Right kidney (tissue), 9 donors: ENCODE results near the gene ISG20L2.
"Not testable (repeated sequence)": the region's sequence is repeated elsewhere in the genome, so short reads cannot be mapped to it uniquely, and the experiment has no call there.

ENCODE experiments used
- DNase-seq: peaks from one replicate; pipeline ENCODE4 v3.0.0-alpha.2; 2016
- long read RNA-seq, 8 donors: transcript quantifications; one replicate each; lab custom pipeline, GENCODE V29; 2026

ISG20L2 gene
- long read RNA-seq, donor 1, transcript ISG20L2-201 (3 exons, 3,303 nt) = major isoform, 8 of 10 reads
- long read RNA-seq, donor 1, partial matches to known transcripts = 0 of 10 reads
- long read RNA-seq, donor 1, other reads (novel, unspliced or antisense) = 0 of 10 reads
- long read RNA-seq, donor 2, transcript ISG20L2-201 (3 exons, 3,303 nt) = major isoform, 7 of 14 reads
- long read RNA-seq, donor 2, transcript ISG20L2-202 (4 exons, 2,310 nt) = minor isoform, 5 of 14 reads
- long read RNA-seq, donor 2, partial matches to known transcripts = 0 of 14 reads
- long read RNA-seq, donor 2, other reads (novel, unspliced or antisense) = 0 of 14 reads
- long read RNA-seq, donor 3, transcript ISG20L2-201 (3 exons, 3,303 nt) = major isoform, 8 of 19 reads
- long read RNA-seq, donor 3, partial matches to known transcripts = 7 of 19 reads
- long read RNA-seq, donor 3, other reads (novel, unspliced or antisense) = 0 of 19 reads
- long read RNA-seq, donor 4, transcript ISG20L2-201 (3 exons, 3,303 nt) = major isoform, 8 of 27 reads
- long read RNA-seq, donor 4, partial matches to known transcripts = 14 of 27 reads
- long read RNA-seq, donor 4, other reads (novel, unspliced or antisense) = 0 of 27 reads
- long read RNA-seq, donor 5, transcript ISG20L2-201 (3 exons, 3,303 nt) = major isoform, 9 of 13 reads
- long read RNA-seq, donor 5, partial matches to known transcripts = 0 of 13 reads
- long read RNA-seq, donor 5, other reads (novel, unspliced or antisense) = 0 of 13 reads
- long read RNA-seq, donor 6, transcript ISG20L2-201 (3 exons, 3,303 nt) = major isoform, 8 of 45 reads
- long read RNA-seq, donor 6, transcript ISG20L2-206 (2 exons, 872 nt) = minor isoform, 5 of 45 reads
- long read RNA-seq, donor 6, partial matches to known transcripts = 29 of 45 reads
- long read RNA-seq, donor 6, other reads (novel, unspliced or antisense) = 0 of 45 reads
- long read RNA-seq, donor 7, transcript ISG20L2-201 (3 exons, 3,303 nt) = major isoform, 15 of 48 reads
- long read RNA-seq, donor 7, transcript ISG20L2-206 (2 exons, 872 nt) = minor isoform, 10 of 48 reads
- long read RNA-seq, donor 7, partial matches to known transcripts = 16 of 48 reads
- long read RNA-seq, donor 7, other reads (novel, unspliced or antisense) = 0 of 48 reads
- long read RNA-seq, donor 8, transcript ISG20L2-201 (3 exons, 3,303 nt) = major isoform, 12 of 32 reads
- long read RNA-seq, donor 8, partial matches to known transcripts = 14 of 32 reads
- long read RNA-seq, donor 8, other reads (novel, unspliced or antisense) = 0 of 32 reads

DNA sequence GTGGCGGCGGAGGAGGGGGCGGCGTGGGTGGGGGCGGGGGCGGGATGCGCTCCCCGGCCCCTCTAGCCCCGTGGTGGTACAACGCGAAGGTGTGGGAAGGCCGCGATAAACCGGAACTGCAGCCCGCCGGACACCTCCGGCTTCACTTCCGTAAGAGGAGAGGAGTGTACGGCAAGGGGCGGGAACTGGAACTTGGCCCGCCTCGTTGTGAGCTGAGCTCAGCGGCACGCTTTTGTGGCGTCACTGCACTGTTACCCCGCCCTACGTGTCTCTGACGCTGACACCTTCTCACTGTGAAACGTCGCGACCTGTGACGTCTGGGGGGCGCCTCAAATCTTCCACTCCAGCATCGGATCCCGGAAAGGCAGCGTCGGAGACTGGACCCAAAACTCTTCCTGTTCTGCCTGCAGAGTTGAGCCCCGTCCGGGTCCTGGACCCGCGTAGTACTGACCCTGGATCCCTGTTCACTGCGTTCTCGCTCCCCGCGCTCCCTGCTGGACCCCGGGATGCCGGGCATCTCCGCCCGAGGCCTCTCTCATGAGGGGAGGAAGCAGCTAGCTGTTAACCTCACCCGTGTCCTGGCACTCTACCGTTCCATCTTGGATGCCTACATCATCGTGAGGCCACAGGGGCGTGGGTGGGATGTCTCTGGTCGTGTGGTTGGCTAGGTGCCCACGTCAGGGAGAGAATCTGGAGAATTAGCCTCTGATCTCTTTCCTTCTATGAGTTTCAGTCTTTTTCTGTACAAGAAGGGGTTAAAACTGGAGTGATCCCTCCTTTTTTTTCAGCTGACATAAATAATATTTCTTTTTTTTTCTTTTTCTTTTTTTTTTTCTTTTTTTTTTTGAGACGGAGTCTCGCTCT lies at the start of gene ISG20L2:
TSS of gene ISG20L2 (minus strand) at position 168 of the 864 bp plus-strand sequence. CDS start 1,114 bp downstream, outside the sequence.
- DNase-seq = peak; percentile 82

DNA sequence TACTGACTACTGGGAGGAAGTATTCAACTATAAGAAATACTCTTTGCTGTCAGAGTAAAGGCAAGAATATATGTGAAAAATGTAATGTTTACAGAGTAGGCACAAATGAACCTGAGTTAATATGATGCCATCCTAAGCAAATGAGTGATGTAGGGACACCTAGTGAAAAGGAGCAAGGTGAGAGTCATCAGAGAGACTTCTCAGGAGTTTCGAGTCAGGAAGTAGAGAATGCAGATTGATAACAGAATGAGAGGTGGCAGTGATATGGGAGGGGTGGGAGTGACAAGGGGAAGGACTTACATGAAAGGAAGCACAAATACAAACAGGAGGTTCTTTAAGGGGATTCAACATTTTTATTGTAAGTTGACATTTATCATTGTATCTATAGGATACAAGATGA lies 49.0 kb upstream of the ISG20L2 start:
- no peak for DNase-seq

DNA sequence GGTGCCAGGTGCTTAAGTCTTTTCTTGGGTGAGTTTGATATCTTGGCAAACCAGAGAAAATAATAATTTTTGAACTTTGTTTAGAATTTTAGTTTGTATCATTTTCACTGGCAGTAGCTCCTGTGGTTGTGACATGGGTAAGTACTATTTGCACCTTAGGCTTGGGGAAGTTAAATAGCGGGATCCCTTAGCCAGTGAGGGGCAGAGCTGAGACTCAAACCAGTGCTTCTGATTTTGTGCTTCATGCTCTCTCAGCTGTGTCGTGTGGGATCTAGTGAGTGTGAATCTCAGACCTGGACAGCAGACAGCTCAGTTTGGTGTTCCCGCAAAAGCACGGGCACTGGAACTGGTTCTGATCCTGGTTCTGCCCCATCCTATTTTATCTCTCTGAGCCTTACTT lies 48.4 kb upstream of the ISG20L2 start:
- no peak for DNase-seq

DNA sequence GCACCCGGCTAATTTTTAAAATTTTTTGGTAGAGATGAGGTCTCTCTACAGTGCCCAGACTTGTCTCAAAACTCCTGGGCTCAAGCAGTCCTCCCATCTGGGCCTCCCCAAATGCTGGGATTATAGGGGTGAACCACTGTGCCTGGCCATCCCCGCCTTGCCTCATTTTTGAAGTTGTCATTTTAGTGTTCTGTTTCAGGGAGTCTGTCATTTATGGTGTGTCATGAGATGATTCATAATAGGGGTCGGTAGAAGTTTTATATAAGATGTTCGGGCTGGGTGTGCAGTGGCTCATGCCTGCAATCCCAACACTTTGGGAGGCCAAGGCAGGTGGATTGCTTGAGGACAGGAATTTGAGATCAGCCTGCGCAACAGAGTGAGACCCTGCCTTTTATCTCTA lies 47.2 kb upstream of the ISG20L2 start:
- DNase-seq = no peak

- no peak for DNase-seq
Measured at GRCh38 chr1:156773607-156774006, 45.0 kb upstream of the ISG20L2 start.

- DNase-seq = no peak
Measured at GRCh38 chr1:156772728-156773497, 44.3 kb upstream of the ISG20L2 start.

- DNase-seq = no peak
Measured at GRCh38 chr1:156772222-156772621, 43.7 kb upstream of the ISG20L2 start.

GRCh38 chr1:156768610-156769295 lies 40.2 kb upstream of the ISG20L2 start:
- DNase-seq = no peak

- DNase-seq = peak; percentile 49
Measured at GRCh38 chr1:156767879-156768604, 39.5 kb upstream of the ISG20L2 start.

DNA sequence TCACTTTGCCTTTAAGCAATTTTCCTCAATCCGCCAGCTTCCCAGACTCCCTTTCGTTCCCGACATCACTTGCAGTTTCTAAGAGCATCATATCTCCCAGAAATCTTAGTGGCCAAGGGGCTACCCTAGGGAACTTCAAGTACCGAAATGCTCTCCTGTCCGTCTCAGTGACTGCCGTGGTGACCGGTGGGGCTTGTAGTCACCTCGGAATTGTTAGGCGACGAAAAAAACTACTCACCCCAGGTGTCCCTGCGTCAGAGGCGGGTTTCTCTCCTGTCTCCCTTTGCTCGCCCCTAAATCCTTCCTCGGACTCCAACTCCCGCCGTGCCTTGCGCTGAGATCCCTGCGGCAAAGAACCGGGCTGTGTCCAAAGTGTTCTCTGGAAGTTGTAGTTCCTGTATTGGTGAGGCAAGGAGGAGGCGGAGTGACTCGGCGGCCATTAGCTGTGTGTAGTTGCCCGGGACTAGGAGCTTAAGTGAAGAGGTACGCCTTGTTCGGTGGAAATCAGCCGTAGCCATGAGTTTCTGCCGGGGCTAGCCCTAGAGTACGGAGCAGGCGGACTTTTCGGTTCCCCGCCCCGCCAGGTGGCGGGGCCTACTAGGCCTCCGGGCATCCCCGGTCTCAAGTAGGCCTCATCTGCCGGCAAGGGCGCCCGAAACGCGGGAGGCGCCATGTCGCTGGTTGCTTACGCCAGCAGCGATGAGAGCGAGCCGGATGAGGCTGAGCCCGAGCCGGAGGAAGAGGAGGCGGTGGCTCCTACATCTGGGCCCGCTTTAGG lies 38.7 kb upstream of the ISG20L2 start, which contains the start of gene PRCC:
TSS of gene PRCC (plus strand) at position 435 of the 778 bp plus-strand sequence. CDS start at position 672, 237 bp downstream.
- peak; percentile 91 for DNase-seq

GRCh38 chr1:156766298-156767100 lies 37.9 kb upstream of the ISG20L2 start:
- peak; percentile 79 for DNase-seq

DNA sequence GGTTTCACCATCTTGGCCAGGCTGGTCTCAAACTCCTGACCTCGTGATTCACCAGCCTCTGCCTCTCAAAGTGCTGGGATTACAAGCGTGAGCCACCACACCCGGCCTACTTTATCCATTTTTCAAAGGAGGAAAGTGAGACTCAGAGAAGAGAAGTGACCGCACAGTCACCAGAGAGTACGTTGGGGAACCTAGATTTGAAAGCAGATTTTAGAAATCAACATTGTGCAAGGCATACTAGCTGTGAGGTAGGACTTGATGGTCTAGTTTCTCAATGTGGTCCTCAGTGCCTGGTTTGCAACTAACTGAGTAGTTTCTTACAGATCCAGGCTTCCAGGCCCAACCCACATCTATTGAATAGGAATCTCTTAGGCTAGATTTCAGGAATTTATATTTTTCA lies 37.1 kb upstream of the ISG20L2 start:
- no peak for DNase-seq

GRCh38 chr1:156765136-156765535 lies 36.6 kb upstream of the ISG20L2 start:
- DNase-seq = not testable (repeated sequence)

GRCh38 chr1:156760796-156761104 lies 32.2 kb upstream of the ISG20L2 start:
- DNase-seq = no peak

GRCh38 chr1:156760092-156760795 lies 31.7 kb upstream of the ISG20L2 start:
- no peak for DNase-seq

- not testable (repeated sequence) for DNase-seq
Measured at GRCh38 chr1:156757572-156758253, 29.1 kb upstream of the ISG20L2 start.
